GM21381 (cell line): ENCODE results near the gene MBOAT7.
"Not testable (repeated sequence)": the region's sequence is repeated elsewhere in the genome, so short reads cannot be mapped to it uniquely, and the experiment has no call there.

Experiments used
- ATAC-seq: cut with Tn5 transposase; IDR thresholded peaks from one replicate; pipeline ENCODE4 v1.9.1; 2021; ENCODE audit warnings: mild to moderate bottlenecking, moderate library complexity; ENCODE audit not compliant: unreplicated experiment

The MBOAT7 gene

GRCh38 chr19:54189735-54190502, 539 bp upstream of the MBOAT7 start:
- ATAC-seq = peak; percentile 48

- no peak for ATAC-seq
Observed at GRCh38 chr19:54188215-54188871, 1.0 kb downstream of the MBOAT7 start.

- ATAC-seq = no peak
Observed at GRCh38 chr19:54186934-54187381, 2.4 kb downstream of the MBOAT7 start.

GRCh38 chr19:54186351-54186750, 3.0 kb downstream of the MBOAT7 start:
- no peak for ATAC-seq

- ATAC-seq = no peak
Observed at GRCh38 chr19:54183431-54183830, 5.9 kb downstream of the MBOAT7 start.

- ATAC-seq = not testable (repeated sequence)
Observed at GRCh38 chr19:54181894-54182293, 7.5 kb downstream of the MBOAT7 start.

- no peak for ATAC-seq
Observed at GRCh38 chr19:54180691-54181091, 8.7 kb downstream of the MBOAT7 start.

GRCh38 chr19:54179921-54180461, 9.4 kb downstream of the MBOAT7 start:
- ATAC-seq = no peak

GRCh38 chr19:54179262-54179852, 10.0 kb downstream of the MBOAT7 start:
- no peak for ATAC-seq

- no peak for ATAC-seq
Observed at GRCh38 chr19:54178581-54179261, 10.7 kb downstream of the MBOAT7 start.

- ATAC-seq = no peak
Observed at GRCh38 chr19:54173951-54174834, 15.2 kb downstream of the MBOAT7 start.

- no peak for ATAC-seq
Observed at GRCh38 chr19:54173359-54173699, 16.1 kb downstream of the MBOAT7 start.

- no peak for ATAC-seq
Observed at GRCh38 chr19:54172471-54173358, 16.7 kb downstream of the MBOAT7 start, which contains the start of gene TMC4. TMC4 (minus strand) TSS chr19:54173160; CDS start chr19:54173117, 43 bp downstream.

- not testable (repeated sequence) for ATAC-seq
Observed at GRCh38 chr19:54171736-54172431, 17.5 kb downstream of the MBOAT7 start.

- ATAC-seq = no peak
Observed at GRCh38 chr19:54169149-54169740, 20.1 kb downstream of the MBOAT7 start.

- no peak for ATAC-seq
Observed at GRCh38 chr19:54168174-54168917, 21.0 kb downstream of the MBOAT7 start.

GRCh38 chr19:54165222-54165621, 24.2 kb downstream of the MBOAT7 start:
- ATAC-seq = no peak
